GM10248 (cell line): ENCODE results near the gene SGMS1.

Experiments
- CTCF ChIA-PET: fragments of 300-600 bp; sonication (Branson Sonifier 250); formaldehyde crosslinking; extraction: SDS; loops from one replicate; lab custom pipeline; 2021; ENCODE audit warnings: antibody characterized with exemption; lab: Yijun Ruan, JAX
- POLR2A ChIA-PET: fragments of 350-650 bp; sonication (Branson Sonifier 250); formaldehyde crosslinking; extraction: SDS; loops from one replicate; lab custom pipeline; 2020; ENCODE audit warnings: antibody characterized with exemption; lab: Yijun Ruan, JAX
- DNase-seq: peaks from one replicate; pipeline ENCODE4 v3.0.0; 2012; ENCODE audit errors: extremely low spot score
- TF ChIP-seq, protein P1 (sequence below): IDR thresholded peaks from 2 replicates; pipeline ENCODE4 v1.5.1; 2012; ENCODE audit warnings: mild to moderate bottlenecking, low read depth; ENCODE audit errors: extremely low read depth, missing control alignments, control extremely low read depth

SGMS1 gene

GRCh38 chr10:50286996-50287803, 336.6 kb downstream of the SGMS1 start:
- CTCF ChIA-PET, result interaction anchor here (1.2 to 3.7 kb wide), 3 partner anchors 11 to 15 kb away, joined by 3 to 21 read pairs (median 4); no protein-coding TSS in a partner anchor
- no peak for DNase-seq
- POLR2A ChIA-PET, result no interaction called here
- TF ChIP-seq, protein P1, sequence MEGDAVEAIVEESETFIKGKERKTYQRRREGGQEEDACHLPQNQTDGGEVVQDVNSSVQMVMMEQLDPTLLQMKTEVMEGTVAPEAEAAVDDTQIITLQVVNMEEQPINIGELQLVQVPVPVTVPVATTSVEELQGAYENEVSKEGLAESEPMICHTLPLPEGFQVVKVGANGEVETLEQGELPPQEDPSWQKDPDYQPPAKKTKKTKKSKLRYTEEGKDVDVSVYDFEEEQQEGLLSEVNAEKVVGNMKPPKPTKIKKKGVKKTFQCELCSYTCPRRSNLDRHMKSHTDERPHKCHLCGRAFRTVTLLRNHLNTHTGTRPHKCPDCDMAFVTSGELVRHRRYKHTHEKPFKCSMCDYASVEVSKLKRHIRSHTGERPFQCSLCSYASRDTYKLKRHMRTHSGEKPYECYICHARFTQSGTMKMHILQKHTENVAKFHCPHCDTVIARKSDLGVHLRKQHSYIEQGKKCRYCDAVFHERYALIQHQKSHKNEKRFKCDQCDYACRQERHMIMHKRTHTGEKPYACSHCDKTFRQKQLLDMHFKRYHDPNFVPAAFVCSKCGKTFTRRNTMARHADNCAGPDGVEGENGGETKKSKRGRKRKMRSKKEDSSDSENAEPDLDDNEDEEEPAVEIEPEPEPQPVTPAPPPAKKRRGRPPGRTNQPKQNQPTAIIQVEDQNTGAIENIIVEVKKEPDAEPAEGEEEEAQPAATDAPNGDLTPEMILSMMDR, result no peak

GRCh38 chr10:50286517-50286916, 337.2 kb downstream of the SGMS1 start:
- no peak for DNase-seq
- ChIA-PET POLR2A (no interaction called here), CTCF (interaction anchor here (1.2 to 3.7 kb wide), 3 partner anchors 11 to 15 kb away, joined by 3 to 21 read pairs (median 4); no protein-coding TSS in a partner anchor)
- TF ChIP-seq, protein P1, result no peak

DNA sequence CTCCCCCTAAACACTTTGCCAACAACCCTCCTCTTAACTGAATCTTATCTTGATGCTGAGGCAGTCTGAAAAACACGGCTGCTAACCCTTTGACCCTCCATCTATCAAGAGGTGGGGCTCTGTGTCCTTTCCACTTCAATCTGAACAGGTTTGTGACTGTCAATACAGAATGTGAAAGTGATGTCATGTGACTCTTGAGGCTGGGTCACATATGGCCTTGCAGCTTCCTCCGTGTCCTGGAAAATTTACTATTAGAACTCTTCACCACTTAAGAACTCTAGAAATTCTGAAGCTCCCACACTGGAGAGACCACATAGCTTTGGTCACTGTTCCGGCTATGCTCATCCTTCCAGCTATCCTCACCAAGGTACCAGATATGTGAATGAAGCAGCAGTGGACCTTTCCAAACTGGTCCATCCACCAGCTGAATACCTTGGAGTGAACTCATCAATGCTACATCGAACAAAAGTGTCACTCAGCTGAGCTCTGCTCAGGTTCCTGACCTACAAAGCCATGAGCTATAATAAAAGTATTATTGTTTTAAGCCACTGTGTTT, 341.7 kb downstream of the SGMS1 start:
- TF ChIP-seq, protein P1, result no peak
- no peak for DNase-seq
- CTCF ChIA-PET, result interaction anchor here (0.9 to 1.6 kb wide), 2 partner anchors 22 to 29 kb away, joined by 5 to 6 read pairs; no protein-coding TSS in a partner anchor
- POLR2A ChIA-PET, result no interaction called here

DNA sequence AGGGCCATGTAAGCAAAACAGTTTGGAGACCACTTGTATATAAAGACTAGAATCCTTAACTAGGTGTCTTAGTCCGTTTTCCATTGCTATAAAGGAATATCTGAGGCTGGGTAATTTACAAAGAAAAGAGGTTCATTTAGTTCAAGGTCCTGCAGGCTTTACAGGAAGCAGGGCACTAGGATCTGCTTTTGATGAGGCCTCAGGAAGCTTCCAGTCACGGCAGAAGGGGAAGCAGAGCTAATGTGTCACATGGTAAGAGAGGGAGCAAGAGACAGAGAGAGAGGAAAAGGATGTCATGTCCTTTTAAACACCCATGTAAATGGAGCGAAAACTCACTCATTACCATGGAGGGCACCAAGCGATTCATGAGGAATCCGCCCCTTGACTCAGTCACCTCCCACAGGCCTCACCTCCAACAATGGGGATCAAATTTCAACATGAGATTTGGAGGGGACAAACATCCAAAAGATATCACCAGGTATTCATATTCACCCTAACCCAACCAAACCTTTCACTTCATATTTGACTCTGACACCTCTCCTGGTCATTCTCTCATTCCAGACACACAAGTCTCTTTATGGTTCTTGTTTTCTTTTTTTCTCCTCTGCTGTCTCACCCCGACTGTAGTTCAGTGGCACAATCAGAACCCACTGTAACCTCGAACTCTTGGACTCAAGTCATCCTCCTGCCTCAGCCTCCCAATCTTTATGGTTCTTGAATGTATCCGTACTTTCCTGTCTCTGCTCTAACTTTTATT, 342.4 kb downstream of the SGMS1 start:
- TF ChIP-seq, protein P1, result no peak
- ChIA-PET POLR2A (no interaction called here), CTCF (interaction anchor here (0.9 to 1.6 kb wide), 2 partner anchors 21 to 30 kb away, joined by 5 to 6 read pairs; no protein-coding TSS in a partner anchor)
- DNase-seq, result no peak

DNA sequence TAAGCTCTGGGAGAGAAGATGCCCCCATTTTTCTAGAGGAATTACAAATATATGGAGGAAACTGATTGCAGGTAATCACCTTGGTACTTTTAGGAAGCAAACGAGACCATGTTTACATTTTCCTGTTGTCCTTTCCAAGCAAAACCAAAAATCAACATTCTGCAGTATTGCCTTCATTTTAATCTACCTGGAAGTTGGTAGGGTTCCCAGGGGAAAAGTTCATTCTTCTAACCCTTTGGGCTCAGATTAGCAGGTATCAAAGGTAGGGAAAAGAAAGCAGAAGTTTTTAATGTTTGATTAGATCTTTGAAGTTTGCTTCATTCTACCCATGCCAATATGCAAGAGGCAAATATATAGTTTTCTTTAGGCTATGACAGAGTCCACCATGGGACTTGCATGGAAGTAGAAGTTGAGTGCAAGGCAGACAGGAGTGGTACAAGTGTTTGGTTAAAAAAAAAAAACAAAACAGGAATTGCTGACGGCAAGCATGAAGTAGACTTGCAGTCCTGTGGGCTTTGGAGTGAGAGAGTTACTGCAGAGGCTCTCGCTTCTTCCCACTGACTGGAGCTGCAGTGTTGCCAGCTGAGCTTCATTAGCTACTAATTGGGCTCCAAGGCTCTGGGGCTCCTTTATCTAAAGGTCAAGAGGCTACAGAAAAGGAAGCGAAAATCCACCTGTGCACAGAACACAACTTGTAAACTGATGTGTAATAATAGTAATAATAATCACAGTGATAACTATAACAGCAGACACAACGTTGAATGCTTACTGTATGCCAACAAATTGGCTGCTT, 343.5 kb downstream of the SGMS1 start:
- TF ChIP-seq, protein P1, result no peak
- ChIA-PET CTCF (interaction anchor here (1.1 kb wide), 1 partner anchor 12 kb away, joined by 3 read pairs; no protein-coding TSS in a partner anchor), POLR2A (no interaction called here)
- DNase-seq, result no peak
